Osteoblast (primary cell): ENCODE data around the gene PTPRD. TPM values are rescaled to one million over a fixed set of nuclear protein-coding genes. Genes with fewer than 3 reads are reported as not detected.

ENCODE experiments used
- DNase-seq: peaks from one replicate; pipeline ENCODE4 v3.0.0; 2011; ENCODE audit warnings: low spot score, mixed read lengths; ENCODE audit not compliant: insufficient read length; ENCODE audit errors: missing footprints
- H2AFZ ChIP-seq: 2 replicates; pipeline ENCODE4 v1.6.0; 2011; ENCODE audit warnings: mild to moderate bottlenecking, low read length
- H3K27ac ChIP-seq: 2 replicates; pipeline ENCODE4 v1.5.1; 2011; ENCODE audit warnings: mild to moderate bottlenecking, low read depth, low read length, moderate library complexity
- H3K27me3 ChIP-seq: 2 replicates; pipeline ENCODE4 v1.6.0; 2012; ENCODE audit warnings: mild to moderate bottlenecking, control low read depth, inconsistent platforms, low read length, moderate library complexity; ENCODE audit not compliant: insufficient read depth
- H3K36me3 ChIP-seq: 2 replicates; pipeline ENCODE4 v1.5.1; 2011; ENCODE audit warnings: mild to moderate bottlenecking, low read length, control low read depth, moderate library complexity; ENCODE audit not compliant: insufficient read depth
- H3K4me1 ChIP-seq: 2 replicates; pipeline ENCODE4 v1.5.1; 2011; ENCODE audit warnings: mild to moderate bottlenecking, low read length, control low read depth, moderate library complexity; ENCODE audit not compliant: insufficient read depth
- H3K4me2 ChIP-seq: 2 replicates; pipeline ENCODE4 v1.6.0; 2011; ENCODE audit warnings: mild to moderate bottlenecking, low read length; ENCODE audit not compliant: insufficient read depth
- H3K4me3 ChIP-seq: fragments of 200-600 bp; sonication (generic); 3 replicates; pipeline ENCODE4 v1.5.1; 2012; ENCODE audit warnings: mild to moderate bottlenecking, low read length, inconsistent platforms; ENCODE audit not compliant: insufficient read depth
- H3K79me2 ChIP-seq: 2 replicates; pipeline ENCODE4 v1.6.0; 2012; ENCODE audit warnings: mild to moderate bottlenecking, low read length, control low read depth, inconsistent platforms; ENCODE audit not compliant: insufficient read depth
- H3K9me3 ChIP-seq: 2 replicates; pipeline ENCODE4 v1.5.1; 2011; ENCODE audit warnings: low read depth, low read length, control low read depth
- H4K20me1 ChIP-seq: 2 replicates; pipeline ENCODE4 v1.6.0; 2012; ENCODE audit warnings: mild to moderate bottlenecking, low read length, control low read depth; ENCODE audit not compliant: insufficient read depth
- CTCF ChIP-seq: IDR thresholded peaks from 2 replicates; pipeline ENCODE4 v1.5.1; 2011; ENCODE audit warnings: mild to moderate bottlenecking, low read depth, low read length, moderate library complexity; ENCODE audit errors: extremely low read depth
- total RNA-seq: library from RNA; depleted of rRNA; stranded (reverse); fragments of >200 nt; gene quantifications from 2 replicates; pipeline ENCODE4 v1.2.3, GENCODE V29; 2012

Gene PTPRD
- total RNA-seq, 1 donor = 23.9 TPM

- Histone ChIP-seq H3K27ac (no peak overlapping the region), H3K9me3 (no peaks in the 10 kb centered on the region), H3K4me3 (no peak overlapping the region), H3K27me3 (no peaks in the 10 kb centered on the region), H2AFZ (no peak overlapping the region), H3K36me3 (no peaks in the 10 kb centered on the region), H3K4me2 (no peak overlapping the region), H3K79me2 (no peaks in the 10 kb centered on the region), H4K20me1 (no peaks in the 10 kb centered on the region), H3K4me1 (no peaks in the 10 kb centered on the region)
- no peak for TF ChIP-seq CTCF
- DNase-seq = no peak
Observed at GRCh38 chr9:8539681-8540197, 2073.1 kb downstream of the PTPRD start.

- no peaks in the 10 kb centered on the region for H3K4me1 ChIP-seq
- no peak for DNase-seq
- H4K20me1 ChIP-seq = no peaks in the 10 kb centered on the region
- no peak overlapping the region for H3K27ac ChIP-seq
- no peak overlapping the region for H3K4me2 ChIP-seq
- no peaks in the 10 kb centered on the region for H3K79me2 ChIP-seq
- no peak for TF ChIP-seq CTCF
- no peak overlapping the region for H3K4me3 ChIP-seq
- H3K27me3 ChIP-seq = no peaks in the 10 kb centered on the region
- no peaks in the 10 kb centered on the region for H3K9me3 ChIP-seq
- no peaks in the 10 kb centered on the region for H3K36me3 ChIP-seq
- no peak overlapping the region for H2AFZ ChIP-seq
Observed at GRCh38 chr9:8536845-8537244, 2076.0 kb downstream of the PTPRD start.

GRCh38 chr9:8534828-8535227 lies 2078.0 kb downstream of the PTPRD start:
- Histone ChIP-seq H3K36me3 (no peaks in the 10 kb centered on the region), H3K9me3 (no peaks in the 10 kb centered on the region), H3K4me3 (no peak overlapping the region), H3K4me2 (no peak overlapping the region), H3K4me1 (no peaks in the 10 kb centered on the region), H3K27ac (no peak overlapping the region), H3K79me2 (no peaks in the 10 kb centered on the region), H3K27me3 (no peaks in the 10 kb centered on the region), H2AFZ (no peak overlapping the region), H4K20me1 (no peaks in the 10 kb centered on the region)
- DNase-seq = no peak
- no peak for TF ChIP-seq CTCF

- no peaks in the 10 kb centered on the region for H3K9me3 ChIP-seq
- no peak for DNase-seq
- no peak overlapping the region for H2AFZ ChIP-seq
- no peaks in the 10 kb centered on the region for H3K79me2 ChIP-seq
- H3K4me2 ChIP-seq = no peak overlapping the region
- no peaks in the 10 kb centered on the region for H3K27me3 ChIP-seq
- no peak for TF ChIP-seq CTCF
- no peaks in the 10 kb centered on the region for H3K36me3 ChIP-seq
- no peak overlapping the region for H3K4me3 ChIP-seq
- H4K20me1 ChIP-seq = no peaks in the 10 kb centered on the region
- H3K27ac ChIP-seq = no peak overlapping the region
- H3K4me1 ChIP-seq = no peaks in the 10 kb centered on the region
Observed at GRCh38 chr9:8533681-8534080, 2079.1 kb downstream of the PTPRD start.
